Skeletal muscle satellite cell (primary cell): Measurements from ENCODE around the gene ZAP70.

ENCODE experiments used
- H3K27me3 ChIP-seq: 2 replicates; pipeline ENCODE4 v1.7.0; 2013; ENCODE audit warnings: low read length; ENCODE audit not compliant: control insufficient read depth, insufficient read depth
- H3K36me3 ChIP-seq: 2 replicates; pipeline ENCODE4 v1.7.0; 2013; ENCODE audit warnings: mild to moderate bottlenecking, control low read depth, low read length; ENCODE audit not compliant: insufficient read depth
- H3K4me1 ChIP-seq: 2 replicates; pipeline ENCODE4 v1.7.0; 2013; ENCODE audit warnings: low read length; ENCODE audit not compliant: control insufficient read depth, insufficient read depth
- H3K4me2 ChIP-seq: 2 replicates; pipeline ENCODE4 v1.7.0; 2013; ENCODE audit warnings: mild to moderate bottlenecking, low read length
- H3K4me3 ChIP-seq: 2 replicates; pipeline ENCODE4 v1.7.0; 2013; ENCODE audit warnings: low read length
- H3K9ac ChIP-seq: 2 replicates; pipeline ENCODE4 v1.7.0; 2013; ENCODE audit warnings: mild to moderate bottlenecking, low read depth, low read length, moderate library complexity
- H3K9me3 ChIP-seq: replicated peaks from 2 replicates; pipeline ENCODE4 v1.7.0; 2013; ENCODE audit warnings: mild to moderate bottlenecking, control low read depth, low read length

The ZAP70 gene

DNA sequence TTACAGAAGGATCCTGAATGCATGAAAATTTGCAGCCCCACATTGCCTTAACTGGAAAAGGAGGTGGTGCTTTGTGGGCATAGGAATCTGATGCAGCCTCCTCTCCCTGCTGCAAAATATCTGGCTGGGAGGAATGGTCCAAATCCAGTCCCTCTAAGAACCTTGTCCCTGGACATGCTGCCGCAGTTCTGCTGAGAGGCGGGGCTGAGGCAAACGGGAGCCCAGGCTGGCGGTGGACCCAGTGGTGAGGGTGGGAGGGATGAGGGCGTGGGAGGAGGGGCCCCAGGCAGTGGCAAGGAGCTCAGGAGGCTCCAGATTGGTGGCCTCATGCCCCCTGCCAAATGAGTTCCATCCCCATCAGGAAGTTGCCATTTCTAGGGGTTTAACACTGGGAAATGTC is 36.2 kb downstream of the ZAP70 start:
- Histone ChIP-seq H3K9me3 (no peaks in the 10 kb centered on the region), H3K27me3 (no peaks in the 10 kb centered on the region), H3K4me1 (peaks cover 23% of the 10 kb centered on the region), H3K4me2 (no peak overlapping the region), H3K36me3 (peaks cover 2% of the 10 kb centered on the region), H3K9ac (no peak overlapping the region), H3K4me3 (no peak overlapping the region)

DNA sequence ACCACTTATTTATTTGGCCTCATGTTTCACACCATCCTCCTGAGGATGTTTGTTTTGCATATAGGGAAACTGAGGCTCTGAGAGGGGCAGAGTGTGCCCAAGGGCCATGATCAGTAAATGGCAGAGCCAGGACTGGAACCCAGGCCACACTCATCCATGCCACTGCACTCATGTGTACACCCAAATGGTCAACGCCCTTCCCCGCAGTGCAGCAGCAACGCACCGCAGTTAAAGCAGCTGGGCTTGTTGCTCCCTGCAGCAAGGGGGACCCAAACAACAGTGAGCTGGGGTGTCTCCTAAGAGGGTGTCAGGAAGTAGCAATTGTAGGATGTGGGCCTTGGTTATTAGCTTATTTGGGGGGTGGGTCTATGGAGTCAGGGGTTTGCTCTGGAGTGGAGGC is 36.6 kb downstream of the ZAP70 start:
- H3K4me2 ChIP-seq, result no peak overlapping the region
- no peak overlapping the region for H3K9ac ChIP-seq
- H3K9me3 ChIP-seq, result no peaks in the 10 kb centered on the region
- H3K27me3 ChIP-seq, result no peaks in the 10 kb centered on the region
- H3K4me3 ChIP-seq, result no peak overlapping the region
- H3K36me3 ChIP-seq, result peaks cover 7% of the 10 kb centered on the region
- peaks cover 23% of the 10 kb centered on the region for H3K4me1 ChIP-seq

- Histone ChIP-seq H3K27me3 (no peaks in the 10 kb centered on the region), H3K4me1 (peaks cover 23% of the 10 kb centered on the region), H3K9ac (no peak overlapping the region), H3K4me2 (no peak overlapping the region), H3K4me3 (no peak overlapping the region), H3K9me3 (no peaks in the 10 kb centered on the region), H3K36me3 (peaks cover 23% of the 10 kb centered on the region)
Measured at GRCh38 chr2:97751752-97752151, 38.4 kb downstream of the ZAP70 start.

- Histone ChIP-seq H3K36me3 (peaks cover 28% of the 10 kb centered on the region), H3K4me3 (no peak overlapping the region), H3K27me3 (no peaks in the 10 kb centered on the region), H3K4me1 (peaks cover 18% of the 10 kb centered on the region), H3K4me2 (no peak overlapping the region), H3K9ac (no peak overlapping the region), H3K9me3 (no peaks in the 10 kb centered on the region)
Measured at GRCh38 chr2:97752342-97753334, 39.3 kb downstream of the ZAP70 start.

DNA sequence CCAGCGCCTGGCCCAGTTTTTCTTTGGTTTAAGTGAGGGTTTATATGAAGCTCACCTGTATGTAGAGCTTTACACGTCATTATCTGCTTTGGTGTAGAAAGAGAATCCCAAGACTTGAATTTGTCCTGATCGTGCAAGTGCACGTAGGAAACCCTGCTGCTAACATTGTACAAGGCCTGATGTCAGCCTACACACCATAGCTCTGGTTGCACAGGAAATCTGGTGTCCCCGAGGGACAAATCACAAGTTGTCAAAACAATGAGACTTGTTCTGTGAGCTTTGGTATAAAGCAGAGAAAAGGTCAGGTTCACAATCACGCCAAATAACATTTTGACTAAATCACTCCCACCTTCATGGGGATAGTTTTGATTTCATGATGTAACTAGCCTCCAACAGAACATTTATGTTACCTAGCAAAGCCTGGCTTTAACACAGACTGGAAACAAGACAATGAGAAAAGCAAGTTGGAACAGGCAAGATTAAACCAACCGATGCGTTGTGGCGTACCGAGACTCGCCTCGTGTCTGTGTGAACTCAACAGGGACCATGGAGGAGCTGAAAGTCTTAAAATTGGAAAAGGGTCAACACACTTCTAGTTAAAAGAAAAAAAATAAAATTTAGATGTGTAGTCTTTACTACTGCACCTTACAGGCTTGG is 41.4 kb downstream of the ZAP70 start:
- H3K4me1 ChIP-seq, result peaks cover 15% of the 10 kb centered on the region
- H3K9ac ChIP-seq, result no peak overlapping the region
- H3K4me2 ChIP-seq, result no peak overlapping the region
- H3K27me3 ChIP-seq, result no peaks in the 10 kb centered on the region
- no peak overlapping the region for H3K4me3 ChIP-seq
- H3K36me3 ChIP-seq, result peaks cover 44% of the 10 kb centered on the region
- H3K9me3 ChIP-seq, result no peaks in the 10 kb centered on the region

- H3K9ac ChIP-seq, result no peak overlapping the region
- no peaks in the 10 kb centered on the region for H3K27me3 ChIP-seq
- no peak overlapping the region for H3K4me2 ChIP-seq
- H3K9me3 ChIP-seq, result no peaks in the 10 kb centered on the region
- H3K4me3 ChIP-seq, result no peak overlapping the region
- peaks cover 50% of the 10 kb centered on the region for H3K36me3 ChIP-seq
- H3K4me1 ChIP-seq, result peaks cover 15% of the 10 kb centered on the region
Measured at GRCh38 chr2:97755491-97755890, 42.1 kb downstream of the ZAP70 start.

GRCh38 chr2:97757062-97757461 is 43.7 kb downstream of the ZAP70 start:
- no peak overlapping the region for H3K9ac ChIP-seq
- H3K4me2 ChIP-seq, result no peak overlapping the region
- H3K4me1 ChIP-seq, result peaks cover 10% of the 10 kb centered on the region
- H3K36me3 ChIP-seq, result peaks cover 61% of the 10 kb centered on the region
- no peaks in the 10 kb centered on the region for H3K27me3 ChIP-seq
- no peaks in the 10 kb centered on the region for H3K9me3 ChIP-seq
- H3K4me3 ChIP-seq, result no peak overlapping the region

GRCh38 chr2:97758131-97758705 is 44.8 kb downstream of the ZAP70 start:
- Histone ChIP-seq H3K4me1 (peaks cover 5% of the 10 kb centered on the region), H3K4me3 (no peak overlapping the region), H3K4me2 (no peak overlapping the region), H3K9ac (no peak overlapping the region), H3K9me3 (no peaks in the 10 kb centered on the region), H3K36me3 (peaks cover 68% of the 10 kb centered on the region), H3K27me3 (no peaks in the 10 kb centered on the region)

GRCh38 chr2:97759727-97760407 is 46.5 kb downstream of the ZAP70 start:
- Histone ChIP-seq H3K9me3 (no peaks in the 10 kb centered on the region), H3K4me2 (no peak overlapping the region), H3K9ac (no peak overlapping the region), H3K36me3 (peaks cover 70% of the 10 kb centered on the region), H3K4me3 (no peak overlapping the region), H3K27me3 (no peaks in the 10 kb centered on the region), H3K4me1 (peaks cover 10% of the 10 kb centered on the region)

DNA sequence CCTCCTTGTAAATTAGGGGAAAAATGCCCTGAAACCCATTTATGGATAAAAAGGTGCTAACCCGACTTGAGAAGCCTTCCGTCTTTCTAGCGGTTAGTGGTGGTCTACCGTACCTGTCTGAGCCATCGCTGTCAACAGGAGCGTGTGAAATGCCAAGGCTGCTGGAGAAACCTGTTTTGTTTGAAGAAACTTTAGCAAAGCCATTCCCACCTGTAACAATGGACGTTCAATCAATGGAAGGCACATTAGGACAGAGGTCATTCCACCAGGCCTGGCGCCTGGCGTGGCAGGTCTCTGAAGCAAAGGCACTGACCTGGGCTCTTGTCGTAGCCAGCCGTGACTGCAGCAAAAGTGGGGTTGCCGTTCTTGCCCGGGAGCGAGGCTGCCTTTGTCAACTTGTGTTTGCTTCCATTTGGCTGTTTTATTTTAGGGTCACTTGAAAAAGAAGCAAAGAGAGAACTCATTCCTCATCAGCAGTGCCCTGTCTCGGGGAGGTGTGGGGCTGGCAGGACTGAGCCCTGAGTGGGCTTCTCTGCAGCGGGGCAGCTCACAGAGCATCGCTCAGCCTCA is 47.2 kb downstream of the ZAP70 start:
- Histone ChIP-seq H3K4me1 (peaks cover 10% of the 10 kb centered on the region), H3K27me3 (no peaks in the 10 kb centered on the region), H3K36me3 (peaks cover 64% of the 10 kb centered on the region), H3K9ac (no peak overlapping the region), H3K9me3 (no peaks in the 10 kb centered on the region), H3K4me3 (no peak overlapping the region), H3K4me2 (no peak overlapping the region)

- Histone ChIP-seq H3K36me3 (peaks cover 58% of the 10 kb centered on the region), H3K4me2 (no peak overlapping the region), H3K9ac (no peak overlapping the region), H3K9me3 (no peaks in the 10 kb centered on the region), H3K4me1 (peaks cover 10% of the 10 kb centered on the region), H3K4me3 (no peak overlapping the region), H3K27me3 (no peaks in the 10 kb centered on the region)
Measured at GRCh38 chr2:97761192-97761591, 47.8 kb downstream of the ZAP70 start.
